B cell (primary cell): Measurements from ENCODE around the gene MYO1E. TPM values are rescaled to one million over a fixed set of nuclear protein-coding genes. Genes with fewer than 3 reads are reported as not detected.

Experiments
- ATAC-seq: fragments of 200-7000 bp; cut with Tn5 transposase; one replicate; pipeline ENCODE4 v1.10.0; 2021; ENCODE audit warnings: low read depth, mild to moderate bottlenecking, moderate number of reproducible peaks, moderate library complexity
- CTCF ChIA-PET: fragments of 350-600 bp; sonication (Branson Sonifier 250); formaldehyde crosslinking; loops from one replicate; lab custom pipeline; 2021; ENCODE audit warnings: antibody characterized with exemption, inconsistent platforms; lab: Charles Lee
- POLR2A ChIA-PET: fragments of 350-600 bp; sonication (Branson Sonifier 250); formaldehyde crosslinking; loops from one replicate; lab custom pipeline; 2021; ENCODE audit warnings: antibody characterized with exemption; lab: Charles Lee
- DNase-seq: peaks from one replicate; pipeline ENCODE4 v3.0.0; 2013
- H2AFZ ChIP-seq: 2 replicates; pipeline ENCODE4 v1.6.1; 2012; ENCODE audit warnings: mild to moderate bottlenecking, low read depth, low read length; ENCODE audit not compliant: insufficient read depth, poor library complexity, severe bottlenecking
- H3K27ac ChIP-seq, 2 donors: 1 replicate in 1 of 2; 2 replicates in 1 of 2; pipeline ENCODE4 v1.5.1; 2012 to 2013; ENCODE audit warnings: low read length in 2 of 2, mild to moderate bottlenecking in 2 of 2, moderate library complexity in 1 of 2
- H3K27me3 ChIP-seq, 4 experiments: fragments of 200-600 bp in 1 of 4; sonication (generic) in 1 of 4; replicated peaks in 1 of 4; 1 replicate in 2 of 4; 2 replicates in 2 of 4; pipeline versions ENCODE4 v1.6.1 to v1.7.0; 2013 to 2016; ENCODE audit warnings: low read length in 3 of 4, mild to moderate bottlenecking in 2 of 4, mixed read lengths in 1 of 4, moderate library complexity in 1 of 4; ENCODE audit not compliant: insufficient read depth in 4 of 4, control insufficient read depth in 3 of 4; ENCODE audit errors: control extremely low read depth in 1 of 4
- H3K36me3 ChIP-seq, 2 experiments: replicated peaks in 1 of 2; 1 replicate in 1 of 2; 2 replicates in 1 of 2; pipeline versions ENCODE4 v1.6.1 to v1.7.1; 2013; ENCODE audit warnings: low read length in 1 of 2; ENCODE audit not compliant: insufficient read depth in 2 of 2, control insufficient read depth in 1 of 2; ENCODE audit errors: control extremely low read depth in 1 of 2, extremely low read depth in 1 of 2
- H3K4me1 ChIP-seq, 2 donors: fragments of 200-600 bp in 1 of 2; sonication (generic) in 1 of 2; 1 replicate in 1 of 2; 2 replicates in 1 of 2; pipeline versions ENCODE4 v1.5.1 to v1.6.1; 2013 to 2017; ENCODE audit warnings: low read length in 2 of 2; ENCODE audit not compliant: control insufficient read depth in 2 of 2, insufficient read depth in 2 of 2
- H3K4me2 ChIP-seq: replicated peaks from 2 replicates; pipeline ENCODE3; 2012; ENCODE audit warnings: mild to moderate bottlenecking, low read depth, low read length; ENCODE audit not compliant: poor library complexity, severe bottlenecking
- H3K4me3 ChIP-seq, 5 experiments: fragments of 200-600 bp in 1 of 5; sonication (generic) in 1 of 5; 1 replicate in 3 of 5; 2 replicates in 2 of 5; pipeline versions ENCODE4 v1.5.1 to v1.7.0; 2011 to 2016; ENCODE audit warnings: low read length in 4 of 5, mild to moderate bottlenecking in 4 of 5, low read depth in 2 of 5, control low read depth in 1 of 5, moderate library complexity in 1 of 5; ENCODE audit not compliant: insufficient read depth in 1 of 5; ENCODE audit errors: control extremely low read depth in 1 of 5, extremely low read depth in 1 of 5
- H3K79me2 ChIP-seq: fragments of 200-600 bp; sonication (generic); one replicate; pipeline ENCODE4 v1.6.0; 2016; ENCODE audit warnings: low read length; ENCODE audit not compliant: control insufficient read depth, insufficient read depth
- H3K9ac ChIP-seq: fragments of 200-600 bp; sonication (generic); 2 replicates; pipeline ENCODE4 v1.6.1; 2017; ENCODE audit warnings: mild to moderate bottlenecking, low read length, moderate library complexity
- H3K9me3 ChIP-seq, 3 donors: one replicate each; pipeline versions ENCODE4 v1.6.1 to v1.7.1; 2013; ENCODE audit warnings: low read length in 2 of 3; ENCODE audit not compliant: control insufficient read depth in 2 of 3, insufficient read depth in 1 of 3; ENCODE audit errors: control extremely low read depth in 1 of 3
- H4K20me1 ChIP-seq: 2 replicates; pipeline ENCODE4 v1.6.0; 2012; ENCODE audit warnings: mild to moderate bottlenecking, low read length; ENCODE audit not compliant: insufficient read depth, control insufficient read depth, poor library complexity, severe bottlenecking
- H3K27ac Mint-ChIP-seq: one replicate; pipeline ENCODE4 v1.8.0; 2021; ENCODE audit warnings: mixed read lengths
- H3K27me3 Mint-ChIP-seq: one replicate; pipeline ENCODE4 v1.8.0; 2021; ENCODE audit warnings: mixed read lengths
- H3K4me1 Mint-ChIP-seq: one replicate; pipeline ENCODE4 v1.8.0; 2021; ENCODE audit warnings: mixed read lengths
- H3K4me3 Mint-ChIP-seq: one replicate; pipeline ENCODE4 v1.8.0; 2021; ENCODE audit warnings: mixed read lengths
- H3K9me3 Mint-ChIP-seq: one replicate; pipeline ENCODE4 v1.8.0; 2022; ENCODE audit warnings: mixed read lengths; ENCODE audit not compliant: insufficient read depth
- EZH2 ChIP-seq: IDR thresholded peaks from 2 replicates; pipeline ENCODE4 v1.6.1; 2012; ENCODE audit warnings: borderline replicate concordance, low read depth, mild to moderate bottlenecking, moderate library complexity, low read length; ENCODE audit not compliant: insufficient read depth, poor library complexity, severe bottlenecking
- WGBS: methylation state at CpG from one replicate; pipeline ENCODE4 v1.1.5; 2013; ENCODE audit warnings: missing lambda C conversion rate; ENCODE audit not compliant: insufficient coverage; 5-methylcytosine and 5-hydroxymethylcytosine counted together
- intact Hi-C: fragments of 100-400 bp; cut with micrococcal nuclease; formaldehyde crosslinking; loops from one replicate; pipeline ENCODE4 v1.10.0; 2022
- polyA plus RNA-seq: library from polyadenylated mRNA; depleted of rRNA; stranded (reverse); fragments of >200 nt; gene quantifications from 2 replicates; pipeline ENCODE4 v1.2.3, GENCODE V29; 2012
- total RNA-seq, 2 donors: library from RNA; stranded (reverse); fragments of 120-200 nt in 1 of 2; gene quantifications; 1 replicate in 1 of 2; 2 replicates in 1 of 2; pipeline versions ENCODE4 v1.2.3 to v1.2.4, GENCODE V29; 2013 to 2022
- TF ChIP-seq, protein P1 (sequence below): fragments of 200-600 bp; IDR thresholded peaks from one replicate; pipeline ENCODE4 v1.8.0; 2022; ENCODE audit warnings: antibody characterized with exemption, mild to moderate bottlenecking

Gene MYO1E
- total and polyA plus RNA-seq, 2 donors (not counting 1 experiment from before 2014, with no cell fraction given) = 11.9 to 100.0 TPM

DNA sequence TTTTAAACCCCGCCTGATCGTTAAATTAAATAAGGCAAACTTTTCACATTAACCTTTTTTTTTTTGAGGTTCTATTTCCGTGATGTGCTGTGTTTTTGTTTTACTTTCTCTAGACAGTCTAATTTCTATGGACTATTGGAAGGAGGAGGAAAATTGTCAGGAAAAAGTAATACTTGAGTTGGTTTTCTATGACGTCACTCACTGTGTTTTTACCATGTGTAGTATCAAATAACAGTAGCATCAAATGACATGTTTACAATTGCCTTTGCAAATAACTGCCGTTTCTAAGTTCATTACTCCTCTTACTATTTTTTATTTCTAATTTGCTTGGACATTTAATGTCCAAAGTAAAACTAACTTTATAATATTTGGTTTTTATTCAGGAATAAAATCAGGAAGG is 32.3 kb downstream of the MYO1E start:
- Histone ChIP-seq H3K27ac (no peak overlapping the region), H3K27me3 (no peaks in the 10 kb centered on the region)
- TF ChIP-seq, protein P1, sequence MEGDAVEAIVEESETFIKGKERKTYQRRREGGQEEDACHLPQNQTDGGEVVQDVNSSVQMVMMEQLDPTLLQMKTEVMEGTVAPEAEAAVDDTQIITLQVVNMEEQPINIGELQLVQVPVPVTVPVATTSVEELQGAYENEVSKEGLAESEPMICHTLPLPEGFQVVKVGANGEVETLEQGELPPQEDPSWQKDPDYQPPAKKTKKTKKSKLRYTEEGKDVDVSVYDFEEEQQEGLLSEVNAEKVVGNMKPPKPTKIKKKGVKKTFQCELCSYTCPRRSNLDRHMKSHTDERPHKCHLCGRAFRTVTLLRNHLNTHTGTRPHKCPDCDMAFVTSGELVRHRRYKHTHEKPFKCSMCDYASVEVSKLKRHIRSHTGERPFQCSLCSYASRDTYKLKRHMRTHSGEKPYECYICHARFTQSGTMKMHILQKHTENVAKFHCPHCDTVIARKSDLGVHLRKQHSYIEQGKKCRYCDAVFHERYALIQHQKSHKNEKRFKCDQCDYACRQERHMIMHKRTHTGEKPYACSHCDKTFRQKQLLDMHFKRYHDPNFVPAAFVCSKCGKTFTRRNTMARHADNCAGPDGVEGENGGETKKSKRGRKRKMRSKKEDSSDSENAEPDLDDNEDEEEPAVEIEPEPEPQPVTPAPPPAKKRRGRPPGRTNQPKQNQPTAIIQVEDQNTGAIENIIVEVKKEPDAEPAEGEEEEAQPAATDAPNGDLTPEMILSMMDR = no peak
- TF ChIP-seq EZH2 = no peak

DNA sequence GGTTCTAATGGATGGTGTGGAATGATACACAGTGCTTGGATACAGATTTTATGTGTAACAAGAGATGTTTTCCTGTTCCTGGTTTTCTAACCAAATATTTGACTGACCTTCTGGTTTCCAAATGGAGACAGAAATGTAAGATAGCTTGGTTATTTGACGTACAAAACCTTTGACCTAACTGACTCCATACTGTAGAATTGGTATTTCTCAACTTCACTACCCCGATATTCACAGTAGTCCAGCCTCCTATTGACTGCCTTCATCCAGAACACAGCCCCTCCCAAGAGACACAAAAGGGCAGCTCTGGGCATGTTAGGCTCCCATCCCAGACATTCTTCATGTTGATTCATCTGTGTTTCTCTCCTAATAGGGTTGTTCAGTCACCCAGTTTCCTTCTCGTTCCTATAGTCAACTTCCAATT is 33.4 kb downstream of the MYO1E start:
- H3K4me3 ChIP-seq = no peak overlapping the region
- ATAC-seq (no peak), DNase-seq (no peak)
- H3K9me3 Mint-ChIP-seq = peaks cover 3% of the 10 kb centered on the region
- H3K27ac Mint-ChIP-seq = no peak overlapping the region
- H3K9me3 ChIP-seq = no peaks in the 10 kb centered on the region
- H3K27me3 ChIP-seq = no peaks in the 10 kb centered on the region
- H3K4me3 Mint-ChIP-seq = no peak overlapping the region
- CTCF ChIA-PET = no interaction called here
- H3K4me1 Mint-ChIP-seq = peaks cover 42% of the 10 kb centered on the region
- intact Hi-C loops = no loop called here
- peaks cover 99% of the 10 kb centered on the region for H3K79me2 ChIP-seq
- H3K36me3 ChIP-seq = no peaks in the 10 kb centered on the region
- no peaks in the 10 kb centered on the region for H3K27me3 Mint-ChIP-seq
- no peak overlapping the region for H3K9ac ChIP-seq
- WGBS = 90% methylated on average over 2 of the region's 3 CpGs
- no peak overlapping the region for H2AFZ ChIP-seq
- H3K27ac ChIP-seq = no peak overlapping the region
- POLR2A ChIA-PET = no interaction called here
- H3K4me1 ChIP-seq = peaks cover 2 to 11% of the 10 kb centered on the region in 2 donors
- no peak overlapping the region for H3K4me2 ChIP-seq
- TF ChIP-seq, protein P1 = no peak
- TF ChIP-seq EZH2 = no peak
- H4K20me1 ChIP-seq = peaks cover 15% of the 10 kb centered on the region

More for the DNA sequence above, 32.3 kb downstream of the MYO1E start:
- intact Hi-C loops = no loop called here
- Mint-ChIP-seq H3K27ac (no peak overlapping the region), H3K4me3 (no peak overlapping the region), H3K4me1 (peaks cover 42% of the 10 kb centered on the region), H3K27me3 (no peaks in the 10 kb centered on the region), H3K9me3 (peaks cover 3% of the 10 kb centered on the region)
- H4K20me1 ChIP-seq = peaks cover 15% of the 10 kb centered on the region
- ChIA-PET CTCF (no interaction called here), POLR2A (interaction anchor here (0.7 kb wide), 1 partner anchor 45 kb away, joined by 5 read pairs; no protein-coding TSS in a partner anchor)
- no peaks in the 10 kb centered on the region for H3K36me3 ChIP-seq
- H2AFZ ChIP-seq = no peak overlapping the region
- WGBS = no CpG with 5 or more reads among the region's 5 CpGs
- no peaks in the 10 kb centered on the region for H3K9me3 ChIP-seq
- H3K9ac ChIP-seq = no peak overlapping the region
- H3K4me1 ChIP-seq = peaks cover 4 to 5% of the 10 kb centered on the region in 2 donors
- H3K79me2 ChIP-seq = peaks cover 99% of the 10 kb centered on the region
- H3K4me3 ChIP-seq = no peak overlapping the region
- no peak for DNase-seq
- ATAC-seq = no peak
- no peak overlapping the region for H3K4me2 ChIP-seq
